Fibroblast of skin of abdomen (primary cell): Measurements from ENCODE around the gene MBD5.

ENCODE experiments used
- DNase-seq: peaks from one replicate; pipeline ENCODE4 v3.0.0-alpha.2; 2013

MBD5 gene

GRCh38 chr2:148483665-148484064, 462.8 kb downstream of the MBD5 start:
- peak; percentile 10 for DNase-seq

GRCh38 chr2:148484066-148484465, 463.2 kb downstream of the MBD5 start:
- DNase-seq: no peak

GRCh38 chr2:148486655-148487054, 465.8 kb downstream of the MBD5 start:
- DNase-seq: no peak

GRCh38 chr2:148487439-148487838, 466.5 kb downstream of the MBD5 start:
- DNase-seq: no peak

- no peak for DNase-seq
These were observed 470.0 kb downstream of the MBD5 start for GRCh38 chr2:148490840-148491439.

- no peak for DNase-seq
These were observed 473.1 kb downstream of the MBD5 start for GRCh38 chr2:148493822-148494563.

GRCh38 chr2:148495586-148495985, 474.7 kb downstream of the MBD5 start:
- no peak for DNase-seq

- DNase-seq: no peak
These were observed 480.7 kb downstream of the MBD5 start for GRCh38 chr2:148501545-148501944.

- no peak for DNase-seq
These were observed 482.6 kb downstream of the MBD5 start for GRCh38 chr2:148503516-148503915.

GRCh38 chr2:148507970-148508369, 487.1 kb downstream of the MBD5 start:
- no peak for DNase-seq

GRCh38 chr2:148508878-148509287, 488.0 kb downstream of the MBD5 start:
- no peak for DNase-seq

- peak; percentile 76 for DNase-seq
These were observed 488.5 kb downstream of the MBD5 start for GRCh38 chr2:148509288-148509902.

GRCh38 chr2:148511883-148512282, 491.0 kb downstream of the MBD5 start:
- no peak for DNase-seq

- no peak for DNase-seq
These were observed 491.6 kb downstream of the MBD5 start for GRCh38 chr2:148512501-148512900.

- DNase-seq: no peak
These were observed 492.5 kb downstream of the MBD5 start for GRCh38 chr2:148513427-148513826.

GRCh38 chr2:148515120-148515519, 494.2 kb downstream of the MBD5 start:
- DNase-seq: no peak

GRCh38 chr2:148515976-148516375, 495.1 kb downstream of the MBD5 start:
- no peak for DNase-seq

GRCh38 chr2:148517296-148517695, 496.4 kb downstream of the MBD5 start:
- no peak for DNase-seq

GRCh38 chr2:148517822-148518221, 496.9 kb downstream of the MBD5 start:
- no peak for DNase-seq

GRCh38 chr2:148519013-148519412, 498.1 kb downstream of the MBD5 start:
- DNase-seq: no peak

- DNase-seq: no peak
These were observed 500.3 kb downstream of the MBD5 start for GRCh38 chr2:148521181-148521580.

- no peak for DNase-seq
These were observed 502.4 kb downstream of the MBD5 start for GRCh38 chr2:148523315-148523714.

GRCh38 chr2:148524519-148524919, 503.6 kb downstream of the MBD5 start:
- no peak for DNase-seq

- no peak for DNase-seq
These were observed 504.2 kb downstream of the MBD5 start for GRCh38 chr2:148525130-148525529.
